Loucy (cell line): ENCODE results near the gene SERTAD3.

Experiments used
- H2AFZ ChIP-seq: fragments of 200-600 bp; sonication (generic); 2 replicates; pipeline ENCODE4 v1.6.0; 2016; ENCODE audit warnings: antibody characterized with exemption, mild to moderate bottlenecking, low read length, moderate library complexity
- H3F3A ChIP-seq: fragments of 200-600 bp; 2 replicates; pipeline ENCODE4 v1.6.0; 2016; ENCODE audit warnings: antibody characterized with exemption, low read depth, mild to moderate bottlenecking
- H3K27me3 ChIP-seq: fragments of 200-600 bp; sonication (generic); 2 replicates; pipeline ENCODE4 v1.6.1; 2014; ENCODE audit warnings: low read length, mild to moderate bottlenecking; ENCODE audit not compliant: insufficient read depth, poor library complexity, severe bottlenecking
- H3K36me3 ChIP-seq: fragments of 200-600 bp; sonication (generic); 2 replicates; pipeline ENCODE4 v1.6.1; 2016; ENCODE audit warnings: low read length; ENCODE audit not compliant: insufficient read depth
- H3K4me1 ChIP-seq: fragments of 200-600 bp; sonication (generic); 2 replicates; pipeline ENCODE4 v1.5.1; 2014; ENCODE audit warnings: low read length, mild to moderate bottlenecking; ENCODE audit not compliant: insufficient read depth, poor library complexity, severe bottlenecking
- H3K4me2 ChIP-seq: fragments of 200-600 bp; sonication (generic); 2 replicates; pipeline ENCODE4 v1.6.0; 2014; ENCODE audit warnings: antibody characterized with exemption, low read length, low read depth, mild to moderate bottlenecking; ENCODE audit not compliant: poor library complexity, severe bottlenecking
- H3K4me3 ChIP-seq: fragments of 200-600 bp; sonication (generic); 2 replicates; pipeline ENCODE4 v1.5.1; 2014; ENCODE audit warnings: low read length, mild to moderate bottlenecking, mixed read lengths; ENCODE audit not compliant: poor library complexity, severe bottlenecking
- H3K79me2 ChIP-seq: fragments of 200-600 bp; sonication (generic); 2 replicates; pipeline ENCODE4 v1.6.1; 2014; ENCODE audit warnings: low read length; ENCODE audit not compliant: insufficient read depth
- H3K9ac ChIP-seq: fragments of 200-600 bp; sonication (generic); 2 replicates; pipeline ENCODE4 v1.6.0; 2014; ENCODE audit warnings: mild to moderate bottlenecking, low read depth, low read length, moderate library complexity; ENCODE audit not compliant: poor library complexity, severe bottlenecking
- H3K9me2 ChIP-seq: fragments of 200-600 bp; sonication (generic); replicated peaks from 2 replicates; pipeline ENCODE4 v1.6.1; 2016; ENCODE audit warnings: low read depth, low read length, mixed read lengths
- H3K9me3 ChIP-seq: fragments of 200-600 bp; sonication (generic); 2 replicates; pipeline ENCODE4 v1.6.1; 2014; ENCODE audit warnings: mild to moderate bottlenecking, antibody characterized with exemption, low read length, low read depth; ENCODE audit not compliant: insufficient read depth
- H4K20me1 ChIP-seq: fragments of 200-600 bp; sonication (generic); 2 replicates; pipeline ENCODE4 v1.6.0; 2014; ENCODE audit warnings: antibody characterized with exemption, low read length, mild to moderate bottlenecking; ENCODE audit not compliant: insufficient read depth, poor library complexity, severe bottlenecking
- EZH2phosphoT487 ChIP-seq: fragments of 200-600 bp; IDR thresholded peaks from 2 replicates; pipeline ENCODE4 v1.6.1; 2018; ENCODE audit warnings: antibody characterized with exemption, mild to moderate bottlenecking, moderate library complexity, borderline replicate concordance
- TF ChIP-seq, protein P1 (sequence below): fragments of 200-600 bp; sonication (generic); conservative IDR thresholded peaks from 2 replicates; pipeline ENCODE4 v1.5.1; 2014; ENCODE audit warnings: mild to moderate bottlenecking, antibody characterized with exemption, low read length

SERTAD3 gene

DNA sequence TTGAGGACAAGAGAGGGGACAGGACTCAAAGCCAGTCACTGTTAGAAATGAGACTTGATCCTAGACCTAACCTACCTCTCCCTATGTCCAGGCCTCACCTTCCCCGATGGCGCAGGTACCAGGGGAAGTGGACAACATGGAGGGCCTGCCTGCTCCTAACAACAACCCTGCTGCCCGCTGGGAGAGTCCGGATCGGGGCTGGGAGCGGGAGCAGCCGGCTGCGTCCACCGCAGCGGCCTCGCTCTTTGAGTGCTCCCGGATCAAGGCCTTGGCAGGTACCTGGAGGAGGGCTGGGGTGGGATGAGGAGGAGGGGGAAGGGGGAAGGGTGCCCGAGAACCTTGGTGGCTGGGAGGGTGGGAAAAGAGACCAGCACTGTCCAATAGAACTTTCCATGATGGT lies 28.4 kb upstream of the SERTAD3 start:
- H3K4me3 ChIP-seq: no peak overlapping the region
- H3K9ac ChIP-seq: no peak overlapping the region
- H3K9me2 ChIP-seq: no peaks in the 10 kb centered on the region
- H3K4me1 ChIP-seq: no peaks in the 10 kb centered on the region
- TF ChIP-seq, protein P1, sequence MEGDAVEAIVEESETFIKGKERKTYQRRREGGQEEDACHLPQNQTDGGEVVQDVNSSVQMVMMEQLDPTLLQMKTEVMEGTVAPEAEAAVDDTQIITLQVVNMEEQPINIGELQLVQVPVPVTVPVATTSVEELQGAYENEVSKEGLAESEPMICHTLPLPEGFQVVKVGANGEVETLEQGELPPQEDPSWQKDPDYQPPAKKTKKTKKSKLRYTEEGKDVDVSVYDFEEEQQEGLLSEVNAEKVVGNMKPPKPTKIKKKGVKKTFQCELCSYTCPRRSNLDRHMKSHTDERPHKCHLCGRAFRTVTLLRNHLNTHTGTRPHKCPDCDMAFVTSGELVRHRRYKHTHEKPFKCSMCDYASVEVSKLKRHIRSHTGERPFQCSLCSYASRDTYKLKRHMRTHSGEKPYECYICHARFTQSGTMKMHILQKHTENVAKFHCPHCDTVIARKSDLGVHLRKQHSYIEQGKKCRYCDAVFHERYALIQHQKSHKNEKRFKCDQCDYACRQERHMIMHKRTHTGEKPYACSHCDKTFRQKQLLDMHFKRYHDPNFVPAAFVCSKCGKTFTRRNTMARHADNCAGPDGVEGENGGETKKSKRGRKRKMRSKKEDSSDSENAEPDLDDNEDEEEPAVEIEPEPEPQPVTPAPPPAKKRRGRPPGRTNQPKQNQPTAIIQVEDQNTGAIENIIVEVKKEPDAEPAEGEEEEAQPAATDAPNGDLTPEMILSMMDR: no peak
- TF ChIP-seq EZH2phosphoT487: no peak
- no peaks in the 10 kb centered on the region for H3F3A ChIP-seq
- no peaks in the 10 kb centered on the region for H4K20me1 ChIP-seq
- H3K79me2 ChIP-seq: no peaks in the 10 kb centered on the region
- no peak overlapping the region for H2AFZ ChIP-seq
- H3K27me3 ChIP-seq: no peaks in the 10 kb centered on the region
- H3K4me2 ChIP-seq: no peak overlapping the region
- no peaks in the 10 kb centered on the region for H3K36me3 ChIP-seq
- no peaks in the 10 kb centered on the region for H3K9me3 ChIP-seq

DNA sequence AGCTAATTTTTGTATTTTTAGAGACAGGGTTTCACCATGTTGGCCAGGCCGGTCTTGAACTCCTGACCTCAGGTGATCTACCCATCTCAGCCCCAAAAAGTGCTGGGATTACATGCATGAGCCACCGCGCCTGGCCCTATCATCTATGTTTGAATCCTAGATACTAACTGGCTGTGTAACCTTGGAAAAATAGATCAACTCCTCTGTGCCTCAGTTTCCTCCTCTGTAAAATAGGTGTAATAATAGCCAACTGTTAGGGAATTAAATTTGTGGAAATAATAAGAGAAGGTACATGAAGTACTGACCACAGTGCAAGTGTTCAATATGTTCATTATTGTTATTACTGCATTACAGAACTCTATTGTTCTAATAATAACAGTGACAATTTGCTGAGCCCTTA lies 27.0 kb upstream of the SERTAD3 start:
- Histone ChIP-seq H3K9me2 (no peaks in the 10 kb centered on the region), H3F3A (no peaks in the 10 kb centered on the region), H4K20me1 (no peaks in the 10 kb centered on the region), H3K36me3 (no peaks in the 10 kb centered on the region), H3K27me3 (no peaks in the 10 kb centered on the region), H3K9me3 (no peaks in the 10 kb centered on the region), H2AFZ (no peak overlapping the region), H3K9ac (no peak overlapping the region), H3K4me1 (peaks cover 3% of the 10 kb centered on the region), H3K4me2 (no peak overlapping the region), H3K79me2 (no peaks in the 10 kb centered on the region), H3K4me3 (no peak overlapping the region)
- TF ChIP-seq, protein P1: no peak
- no peak for TF ChIP-seq EZH2phosphoT487

DNA sequence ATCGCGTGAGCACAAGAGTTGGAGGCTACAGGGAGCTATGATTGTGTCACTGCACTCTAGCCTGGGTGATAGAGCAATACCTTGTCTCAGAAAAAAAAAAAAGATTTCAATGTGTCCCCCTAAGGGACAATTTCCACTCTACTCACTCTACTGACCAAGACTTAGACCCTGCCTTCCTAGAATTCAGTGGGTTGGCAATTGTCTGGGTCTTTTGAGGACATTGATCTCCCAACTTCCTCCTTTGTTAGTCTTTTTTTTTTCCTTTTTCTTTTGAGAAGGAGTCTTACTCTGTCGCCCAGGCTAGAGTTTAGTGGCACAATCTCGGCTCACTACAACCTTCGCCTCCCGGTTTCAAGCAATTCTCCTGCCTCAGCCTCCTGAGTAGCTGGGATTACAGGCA lies 24.9 kb upstream of the SERTAD3 start:
- Histone ChIP-seq H3K9me2 (no peaks in the 10 kb centered on the region), H3K9ac (no peak overlapping the region), H3K4me1 (peaks cover 13% of the 10 kb centered on the region), H4K20me1 (no peaks in the 10 kb centered on the region), H3K27me3 (no peaks in the 10 kb centered on the region), H3K9me3 (no peaks in the 10 kb centered on the region), H2AFZ (no peak overlapping the region; the same call in 1 of the 2 replicates), H3K36me3 (no peaks in the 10 kb centered on the region), H3K4me3 (no peak overlapping the region), H3K79me2 (no peaks in the 10 kb centered on the region), H3K4me2 (no peak overlapping the region), H3F3A (no peaks in the 10 kb centered on the region)
- TF ChIP-seq, protein P1: no peak
- TF ChIP-seq EZH2phosphoT487: no peak
